ENCODE data around the gene BMP8A.

BMP8A gene

DNA sequence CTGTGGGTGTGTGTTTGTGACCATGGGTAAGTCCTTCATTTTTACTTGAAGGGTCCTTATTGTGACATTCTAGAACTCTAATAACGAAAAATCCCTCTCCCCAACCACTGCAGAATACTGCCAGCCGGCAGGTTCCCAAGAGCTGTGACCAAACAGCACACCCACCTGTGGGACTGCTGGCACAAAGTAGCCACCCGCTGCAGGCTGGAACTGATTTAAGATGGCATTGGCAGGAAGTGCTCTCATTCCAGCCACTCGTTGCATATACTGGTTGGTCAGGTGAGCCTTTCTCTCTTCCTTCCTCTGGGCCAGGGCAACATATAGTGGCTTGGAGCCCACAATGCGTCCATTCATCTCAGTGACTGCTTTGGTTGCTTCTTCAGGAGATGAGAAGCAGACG, 73.5 kb downstream of the BMP8A start:
- TF ChIP-seq, protein P1, sequence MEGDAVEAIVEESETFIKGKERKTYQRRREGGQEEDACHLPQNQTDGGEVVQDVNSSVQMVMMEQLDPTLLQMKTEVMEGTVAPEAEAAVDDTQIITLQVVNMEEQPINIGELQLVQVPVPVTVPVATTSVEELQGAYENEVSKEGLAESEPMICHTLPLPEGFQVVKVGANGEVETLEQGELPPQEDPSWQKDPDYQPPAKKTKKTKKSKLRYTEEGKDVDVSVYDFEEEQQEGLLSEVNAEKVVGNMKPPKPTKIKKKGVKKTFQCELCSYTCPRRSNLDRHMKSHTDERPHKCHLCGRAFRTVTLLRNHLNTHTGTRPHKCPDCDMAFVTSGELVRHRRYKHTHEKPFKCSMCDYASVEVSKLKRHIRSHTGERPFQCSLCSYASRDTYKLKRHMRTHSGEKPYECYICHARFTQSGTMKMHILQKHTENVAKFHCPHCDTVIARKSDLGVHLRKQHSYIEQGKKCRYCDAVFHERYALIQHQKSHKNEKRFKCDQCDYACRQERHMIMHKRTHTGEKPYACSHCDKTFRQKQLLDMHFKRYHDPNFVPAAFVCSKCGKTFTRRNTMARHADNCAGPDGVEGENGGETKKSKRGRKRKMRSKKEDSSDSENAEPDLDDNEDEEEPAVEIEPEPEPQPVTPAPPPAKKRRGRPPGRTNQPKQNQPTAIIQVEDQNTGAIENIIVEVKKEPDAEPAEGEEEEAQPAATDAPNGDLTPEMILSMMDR (IDR thresholded peaks at IDR 0.05; ENCODE audit: insufficient read depth, missing control alignments), result no peak
- no peak for FAIRE-seq
- no peak for DNase-seq (ENCODE audit: insufficient read length, low spot score)

DNA sequence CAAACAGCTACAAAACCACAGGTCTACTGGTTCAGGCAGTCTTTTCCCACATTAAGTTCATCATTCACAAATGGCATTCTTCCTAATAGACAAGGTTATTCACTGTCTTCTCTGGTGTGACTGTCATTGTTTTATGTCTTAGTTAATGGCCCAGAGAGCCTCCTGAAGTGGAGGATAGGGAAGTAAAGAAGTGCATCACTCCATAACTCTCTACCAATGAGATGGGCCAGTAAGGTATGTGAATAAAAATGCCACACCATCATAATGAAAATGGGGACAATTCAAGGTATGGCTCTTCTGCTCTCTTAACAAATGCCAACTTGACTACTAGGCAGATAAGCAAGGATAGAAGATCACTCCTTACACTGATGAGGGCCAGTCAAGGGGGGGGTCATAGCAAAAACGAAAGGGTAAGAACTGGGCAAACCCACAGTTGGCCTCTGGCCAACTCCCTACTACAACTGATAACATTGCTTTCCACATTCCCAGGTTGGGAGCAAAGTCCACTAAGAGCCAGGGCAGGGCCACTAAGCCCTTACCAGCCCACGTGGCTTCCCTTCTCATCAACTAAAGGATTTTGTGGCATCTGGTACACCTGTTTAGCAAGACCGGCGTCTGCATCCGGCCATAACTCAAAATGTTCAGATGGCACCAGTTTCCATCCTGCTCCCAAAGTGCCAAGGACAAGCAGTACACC, 75.2 kb downstream of the BMP8A start:
- TF ChIP-seq, protein P1 (IDR thresholded peaks at IDR 0.05; ENCODE audit: insufficient read depth, missing control alignments), result no peak
- DNase-seq (ENCODE audit: insufficient read length, low spot score) (no peak), FAIRE-seq (no peak)

DNA sequence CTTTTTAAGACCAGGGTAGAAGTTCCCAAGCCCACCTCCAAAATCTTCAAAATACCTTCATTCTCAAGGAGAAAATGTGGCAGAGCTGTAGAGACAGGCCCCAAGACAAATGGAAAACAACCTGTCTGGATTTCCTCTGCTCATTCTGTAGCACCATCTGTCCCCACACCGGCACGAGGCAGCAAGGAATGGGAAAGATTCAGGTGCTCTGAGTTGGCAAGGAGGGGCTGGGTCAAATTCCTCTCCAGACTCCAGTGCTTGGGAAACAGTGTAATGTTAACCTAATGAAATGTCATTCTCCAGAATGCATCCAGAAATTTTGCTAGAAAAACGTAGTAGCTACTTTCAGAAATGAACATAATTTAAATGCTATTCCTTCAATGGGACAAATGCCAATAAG, 75.9 kb downstream of the BMP8A start:
- no peak for FAIRE-seq

DNA sequence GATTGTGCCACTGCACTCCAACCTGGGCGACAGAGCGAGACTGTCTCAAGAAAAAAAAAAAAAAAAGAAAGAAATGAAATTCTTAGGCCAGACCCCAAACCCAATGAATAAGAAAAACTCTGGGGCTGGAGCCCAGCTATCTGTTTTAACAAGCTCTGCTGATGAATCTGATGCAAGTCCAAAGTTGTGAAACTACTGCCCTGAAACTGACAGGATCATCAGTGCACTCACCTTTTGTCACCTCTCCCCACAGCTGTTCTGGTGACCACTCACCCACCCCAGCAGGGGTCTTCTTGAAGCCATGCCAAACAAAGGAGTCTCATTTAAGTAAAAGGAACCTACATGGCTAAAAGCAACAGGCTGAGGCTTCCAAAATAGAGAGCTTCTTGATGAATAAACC, 76.8 kb downstream of the BMP8A start:
- no peak for FAIRE-seq
- TF ChIP-seq, protein P1 (IDR thresholded peaks at IDR 0.05; ENCODE audit: insufficient read depth, missing control alignments), result no peak
- DNase-seq (ENCODE audit: insufficient read length, low spot score), result no peak

More for the DNA sequence above, 75.9 kb downstream of the BMP8A start:
- no peak for DNase-seq (ENCODE audit: insufficient read length, low spot score)
- TF ChIP-seq, protein P1 (IDR thresholded peaks at IDR 0.05; ENCODE audit: insufficient read depth, missing control alignments), result no peak

DNA sequence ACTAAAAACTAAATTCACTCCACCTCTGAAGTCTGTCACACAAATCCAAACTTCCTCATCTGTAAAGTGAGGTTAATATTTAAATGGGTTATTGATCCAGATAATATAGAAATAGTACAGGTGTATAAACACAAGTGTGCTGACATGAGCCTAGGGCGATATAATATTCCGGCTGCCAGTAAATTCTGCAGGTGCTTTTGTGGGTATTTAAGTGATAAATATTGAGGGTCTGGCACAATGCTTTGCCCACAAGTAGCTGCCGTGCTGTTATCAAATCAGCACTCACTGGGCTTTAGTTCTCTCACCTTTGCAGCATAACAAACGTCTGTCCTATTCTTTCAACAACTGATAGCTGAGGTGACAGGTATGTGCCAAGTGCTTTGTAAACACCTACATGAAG, 77.6 kb downstream of the BMP8A start:
- no peak for FAIRE-seq
- no peak for DNase-seq (ENCODE audit: insufficient read length, low spot score)
- TF ChIP-seq, protein P1 (IDR thresholded peaks at IDR 0.05; ENCODE audit: insufficient read depth, missing control alignments), result no peak

DNA sequence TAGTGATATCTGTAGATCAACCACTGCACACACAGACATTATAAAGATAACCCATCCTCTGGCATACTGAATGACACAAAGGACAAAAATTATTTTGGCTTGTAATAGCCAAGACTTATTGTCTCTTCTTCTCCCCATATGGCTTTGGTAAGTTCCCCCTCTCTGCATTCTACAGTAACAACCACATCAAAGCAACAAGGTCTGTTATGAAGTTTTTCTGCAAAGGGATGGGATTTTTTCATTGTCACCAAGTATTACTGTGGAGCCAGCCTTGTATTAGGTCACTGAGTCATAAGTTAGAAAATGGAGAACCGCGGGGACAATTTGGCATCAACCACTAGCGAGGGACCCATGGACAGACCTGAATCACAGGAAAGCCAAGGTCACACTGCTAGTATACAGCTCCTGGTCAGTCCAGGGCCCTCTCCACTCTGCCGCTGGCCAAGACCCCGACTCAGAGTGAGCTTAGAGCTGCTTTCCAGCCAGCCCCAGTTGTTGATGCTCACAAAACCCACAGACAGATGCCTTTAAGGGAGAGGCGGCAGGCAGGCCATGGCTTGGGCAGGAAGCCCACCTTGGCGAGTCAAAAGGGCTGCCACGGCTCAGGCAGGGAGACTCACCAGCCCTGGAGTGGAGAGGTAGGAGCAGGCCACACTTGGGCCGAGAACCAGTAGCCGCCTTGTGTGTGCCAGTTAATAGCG, 79.2 kb downstream of the BMP8A start:
- no peak for FAIRE-seq
- TF ChIP-seq, protein P1 (IDR thresholded peaks at IDR 0.05; ENCODE audit: insufficient read depth, missing control alignments), result no peak
- no peak for DNase-seq (ENCODE audit: insufficient read length, low spot score)

DNA sequence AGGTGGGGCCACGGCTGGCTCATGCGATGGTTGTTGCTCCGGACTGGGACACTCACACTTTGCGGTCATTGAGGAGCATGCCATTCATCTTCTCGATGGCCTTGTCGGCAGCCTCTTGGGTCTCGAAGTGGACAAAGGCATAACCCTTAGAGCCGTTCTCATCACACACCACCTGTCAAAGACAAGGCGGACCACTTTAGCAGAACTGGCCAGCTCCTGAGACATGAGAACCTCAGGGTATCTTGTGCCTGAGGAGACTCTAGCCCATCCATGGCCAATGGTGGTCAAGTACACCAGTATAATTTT, 79.7 kb downstream of the BMP8A start:
- DNase-seq (ENCODE audit: insufficient read length, low spot score) (no peak), FAIRE-seq (no peak)
- TF ChIP-seq, protein P1 (IDR thresholded peaks at IDR 0.05; ENCODE audit: insufficient read depth, missing control alignments), result no peak
